Keratinocyte (primary cell): Measurements from ENCODE around the gene TGM1. TPM values are rescaled to one million over a fixed set of nuclear protein-coding genes. Genes with fewer than 3 reads are reported as not detected.

ENCODE experiments used
- DNase-seq: peaks from one replicate; pipeline ENCODE4 v3.0.0-alpha.2; 2011; ENCODE audit warnings: low read depth, missing footprints, low spot score
- FAIRE-seq: peaks from 2 replicates; lab custom pipeline; 2011; peaks lifted over from hg19 to GRCh38; lab: Jason Lieb, UNC
- H2AFZ ChIP-seq: 2 replicates; pipeline ENCODE4 v1.6.0; 2012; ENCODE audit warnings: low read length, control low read depth, inconsistent platforms; ENCODE audit not compliant: control insufficient read depth
- H3K27ac ChIP-seq: 2 replicates; pipeline ENCODE4 v1.5.1; 2011; ENCODE audit warnings: low read length; ENCODE audit not compliant: control insufficient read depth, insufficient read depth
- H3K27me3 ChIP-seq: 3 replicates; pipeline ENCODE4 v1.6.0; 2011; ENCODE audit warnings: low read length; ENCODE audit not compliant: control insufficient read depth, insufficient read depth; ENCODE audit errors: extremely low read depth
- H3K36me3 ChIP-seq, 2 experiments: 2 replicates in 1 of 2; 3 replicates in 1 of 2; pipeline ENCODE4 v1.5.1; 2011; ENCODE audit warnings: low read length in 2 of 2, mild to moderate bottlenecking in 1 of 2; ENCODE audit not compliant: control insufficient read depth in 2 of 2, insufficient read depth in 2 of 2; ENCODE audit errors: extremely low read depth in 1 of 2
- H3K4me1 ChIP-seq: 3 replicates; pipeline ENCODE4 v1.5.1; 2011; ENCODE audit warnings: low read length; ENCODE audit not compliant: control insufficient read depth, insufficient read depth; ENCODE audit errors: extremely low read depth
- H3K4me2 ChIP-seq: 3 replicates; pipeline ENCODE4 v1.6.0; 2011; ENCODE audit warnings: low read depth, low read length; ENCODE audit not compliant: control insufficient read depth, insufficient read depth; ENCODE audit errors: extremely low read depth
- H3K4me3 ChIP-seq, 3 experiments: fragments of 200-600 bp in 1 of 3; sonication (generic) in 1 of 3; 2 replicates in 2 of 3; 3 replicates in 1 of 3; pipeline ENCODE4 v1.5.1; 2011 to 2016; ENCODE audit warnings: low read length in 3 of 3, mild to moderate bottlenecking in 3 of 3, control low read depth in 2 of 3, inconsistent platforms in 1 of 3, low read depth in 1 of 3, mixed read lengths in 1 of 3, mixed run types in 1 of 3, moderate library complexity in 1 of 3; ENCODE audit not compliant: control insufficient read depth in 2 of 3, insufficient read depth in 2 of 3; ENCODE audit errors: extremely low read depth in 1 of 3
- H3K79me2 ChIP-seq: 2 replicates; pipeline ENCODE4 v1.6.0; 2012; ENCODE audit warnings: low read length; ENCODE audit not compliant: control insufficient read depth, insufficient read depth
- H3K9ac ChIP-seq: 3 replicates; pipeline ENCODE4 v1.6.0; 2011; ENCODE audit warnings: low read length; ENCODE audit not compliant: control insufficient read depth, insufficient read depth; ENCODE audit errors: extremely low read depth
- H3K9me1 ChIP-seq: 3 replicates; pipeline ENCODE4 v1.6.0; 2011; ENCODE audit warnings: low read length; ENCODE audit not compliant: control insufficient read depth, insufficient read depth; ENCODE audit errors: extremely low read depth
- H3K9me3 ChIP-seq: 2 replicates; pipeline ENCODE4 v1.5.1; 2012; ENCODE audit warnings: low read depth, low read length; ENCODE audit not compliant: control insufficient read depth
- H4K20me1 ChIP-seq: 3 replicates; pipeline ENCODE4 v1.6.0; 2011; ENCODE audit warnings: low read length; ENCODE audit not compliant: control insufficient read depth, insufficient read depth; ENCODE audit errors: extremely low read depth
- CTCF ChIP-seq, 3 experiments: IDR thresholded peaks in 1 of 3; conservative IDR thresholded peaks in 1 of 3; optimal IDR thresholded peaks in 1 of 3; 2 replicates in 2 of 3; 3 replicates in 1 of 3; pipeline versions ENCODE3 to v1.5.1; 2011; ENCODE audit warnings: low read length in 3 of 3, mild to moderate bottlenecking in 3 of 3, moderate library complexity in 2 of 3, control low read depth in 1 of 3, inconsistent platforms in 1 of 3; ENCODE audit not compliant: insufficient read depth in 2 of 3; ENCODE audit errors: extremely low read depth in 1 of 3
- EZH2 ChIP-seq: IDR thresholded peaks from one replicate; pipeline ENCODE4 v1.6.1; 2012; ENCODE audit warnings: inconsistent platforms, mild to moderate bottlenecking, low read length, moderate library complexity
- dilution Hi-C: fragments of 300-500 bp; cut with MboI; formaldehyde crosslinking; loops from one replicate; pipeline ENCODE4 v1.7.0; 2020; ENCODE audit warnings: low sequenced_read_pairs; ENCODE audit not compliant: extremely low pct_ligation_motif_present
- polyA plus RNA-seq, 5 experiments: library from polyadenylated mRNA; depleted of rRNA in 3 of 5; stranded (reverse) in 3 of 5; stranded (forward) in 1 of 5; unstranded in 1 of 5; fragments of >200 nt; gene quantifications; 1 replicate in 1 of 5; 2 replicates in 3 of 5; 3 replicates in 1 of 5; pipeline versions ENCODE4 v1.2.1 to v1.2.3, GENCODE V29; 2011 to 2012; ENCODE audit warnings: missing spikeins in 2 of 5, low read depth in 1 of 5, low replicate concordance in 1 of 5

Gene TGM1
- polyA plus RNA-seq, 1 donor (not counting 4 experiments of a cell fraction or from before 2014, with no cell fraction given): 16.1 TPM

DNA sequence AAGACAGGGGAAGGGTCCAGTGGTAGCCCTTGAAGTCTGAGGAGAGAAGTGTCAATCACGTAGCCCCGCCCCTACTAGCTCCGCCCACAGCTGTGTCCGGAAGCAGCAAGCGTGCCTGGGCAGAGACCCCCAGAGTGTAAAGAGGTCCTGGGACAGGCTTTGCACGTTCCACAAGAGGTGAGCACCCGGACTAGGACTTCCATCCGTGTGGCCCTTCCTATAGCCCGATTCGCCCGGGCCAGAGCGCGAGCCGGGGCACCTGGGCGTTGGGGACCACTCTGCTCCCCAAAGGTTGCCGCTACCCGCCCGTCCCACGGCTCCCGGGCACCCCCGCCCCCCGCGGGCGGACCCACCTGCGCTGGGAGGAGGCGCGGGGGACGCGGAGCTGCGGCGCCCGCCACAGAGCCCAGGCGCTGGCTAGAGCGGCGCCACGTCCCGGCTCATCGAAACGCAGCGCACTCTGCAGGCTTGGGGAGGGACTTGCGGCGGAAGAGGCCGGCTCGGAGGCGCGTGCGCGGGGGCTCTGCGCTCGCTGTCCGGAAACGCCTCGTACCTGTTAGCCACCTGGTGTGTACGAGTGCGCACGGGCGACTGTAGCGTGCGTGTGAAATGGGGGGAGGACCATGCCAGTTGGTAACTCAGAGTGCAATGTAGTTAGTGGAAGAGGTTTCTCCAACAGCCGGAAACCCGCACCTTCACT lies 8.3 kb upstream of the TGM1 start, which contains the start of gene RABGGTA:
TSS of gene RABGGTA (minus strand) at position 464 of the 700 bp plus-strand sequence. CDS start 482 bp downstream, outside the sequence.
- DNase-seq (peak; percentile 72), FAIRE-seq (no peak)
- H3K36me3 ChIP-seq: peaks cover 9 to 24% of the 10 kb centered on the region in 2 experiments
- dilution Hi-C loops: no loop called here
- peaks cover 3% of the 10 kb centered on the region for H3K79me2 ChIP-seq
- H3K4me1 ChIP-seq: peaks cover 41% of the 10 kb centered on the region
- H3K9me1 ChIP-seq: no peaks in the 10 kb centered on the region
- H3K4me3 ChIP-seq: peak within 1 kb of the TSS; percentile 65 to 90 (median 84)
- H3K9me3 ChIP-seq: no peaks in the 10 kb centered on the region
- peak within 1 kb of the TSS; percentile 86 for H3K4me2 ChIP-seq
- H3K27me3 ChIP-seq: no peaks in the 10 kb centered on the region
- H3K9ac ChIP-seq: peak within 1 kb of the TSS; percentile 98
- peak within 1 kb of the TSS; percentile 80 for H2AFZ ChIP-seq
- peak within 1 kb of the TSS; percentile 96 for H3K27ac ChIP-seq
- TF ChIP-seq EZH2 (no peak), CTCF (optimal IDR thresholded peaks at IDR 0.05 in 1 of 3, IDR thresholded peaks at IDR 0.05 in 1 of 3, conservative IDR thresholded peaks at IDR 0.05 in 1 of 3; ENCODE audit: extremely low read depth in 1 of 3, insufficient read depth in 2 of 3, low read length in 3 of 3) (peak in 2 of 3 experiments; percentile 64 to 84)
- no peaks in the 10 kb centered on the region for H4K20me1 ChIP-seq

- Histone ChIP-seq H3K4me1 (peaks cover 41% of the 10 kb centered on the region), H2AFZ (peak overlapping the region; percentile 80), H3K36me3 (peaks cover 12 to 24% of the 10 kb centered on the region in 2 experiments), H3K9me3 (no peaks in the 10 kb centered on the region), H3K27ac (peak overlapping the region; percentile 96), H4K20me1 (no peaks in the 10 kb centered on the region), H3K27me3 (no peaks in the 10 kb centered on the region), H3K79me2 (peaks cover 3% of the 10 kb centered on the region), H3K4me3 (peak overlapping the region; percentile 65 to 90 (median 84)), H3K4me2 (peak overlapping the region; percentile 86), H3K9me1 (no peaks in the 10 kb centered on the region), H3K9ac (peak overlapping the region; percentile 98)
- no peak for DNase-seq
- no peak for FAIRE-seq
- dilution Hi-C loops: no loop called here
- TF ChIP-seq CTCF (optimal IDR thresholded peaks at IDR 0.05 in 1 of 3, IDR thresholded peaks at IDR 0.05 in 1 of 3, conservative IDR thresholded peaks at IDR 0.05 in 1 of 3; ENCODE audit: extremely low read depth in 1 of 3, insufficient read depth in 2 of 3, low read length in 3 of 3): no peak
- TF ChIP-seq EZH2: no peak
Observed at GRCh38 chr14:24270537-24271133, 7.7 kb upstream of the TGM1 start.
